GM12874 (cell line): ENCODE data around the gene BANP.

Experiments
- CTCF ChIP-seq: IDR thresholded peaks from 2 replicates; pipeline ENCODE4 v1.5.1; 2011; ENCODE audit warnings: low read depth, mild to moderate bottlenecking, control low read depth, low read length, moderate library complexity; ENCODE audit not compliant: insufficient read depth

The BANP gene

GRCh38 chr16:88056212-88056611 lies 105.0 kb downstream of the BANP start:
- TF ChIP-seq CTCF, result no peak

DNA sequence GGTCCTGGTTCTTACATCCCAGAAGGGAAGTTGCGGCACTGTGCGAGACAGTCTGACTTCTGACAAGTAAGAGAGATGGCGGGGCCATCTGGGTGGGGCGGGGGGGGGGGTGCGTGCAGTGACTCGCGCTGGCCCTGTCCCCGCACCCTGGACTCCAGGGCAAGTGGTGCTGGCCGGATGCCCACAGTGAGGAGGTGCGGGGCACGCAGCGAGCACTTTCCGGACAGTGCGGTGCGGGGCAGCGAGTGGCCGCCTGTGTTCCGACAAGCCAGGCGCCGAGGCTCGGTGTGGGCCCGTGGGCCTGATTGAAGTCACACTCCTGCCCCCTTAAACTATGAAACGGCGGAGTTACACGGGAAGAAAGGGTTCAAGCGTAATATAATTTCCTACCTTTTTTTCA lies 106.4 kb downstream of the BANP start:
- no peak for TF ChIP-seq CTCF

DNA sequence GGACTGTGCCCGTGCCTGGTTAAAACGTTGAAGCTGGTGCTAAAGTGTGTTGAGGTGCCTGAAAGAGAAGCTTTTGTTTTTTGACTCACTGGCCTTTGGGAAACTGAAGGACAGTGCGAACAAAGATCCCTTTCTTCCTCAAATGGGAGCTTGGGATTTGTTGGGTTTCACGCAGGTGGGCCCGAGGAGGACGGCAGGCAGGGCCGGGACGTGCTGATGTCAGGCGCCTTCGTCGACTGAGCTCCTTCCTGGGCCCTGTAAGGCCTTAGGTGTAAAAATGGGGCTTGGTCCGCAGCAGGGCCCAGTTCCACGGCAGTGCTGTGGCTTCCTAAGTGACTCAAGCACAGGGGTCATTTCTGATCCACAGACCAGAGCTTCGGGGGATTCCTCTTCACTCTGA lies 106.9 kb downstream of the BANP start:
- TF ChIP-seq CTCF, result no peak

- TF ChIP-seq CTCF, result no peak
These were observed 107.6 kb downstream of the BANP start for GRCh38 chr16:88058817-88059216.

DNA sequence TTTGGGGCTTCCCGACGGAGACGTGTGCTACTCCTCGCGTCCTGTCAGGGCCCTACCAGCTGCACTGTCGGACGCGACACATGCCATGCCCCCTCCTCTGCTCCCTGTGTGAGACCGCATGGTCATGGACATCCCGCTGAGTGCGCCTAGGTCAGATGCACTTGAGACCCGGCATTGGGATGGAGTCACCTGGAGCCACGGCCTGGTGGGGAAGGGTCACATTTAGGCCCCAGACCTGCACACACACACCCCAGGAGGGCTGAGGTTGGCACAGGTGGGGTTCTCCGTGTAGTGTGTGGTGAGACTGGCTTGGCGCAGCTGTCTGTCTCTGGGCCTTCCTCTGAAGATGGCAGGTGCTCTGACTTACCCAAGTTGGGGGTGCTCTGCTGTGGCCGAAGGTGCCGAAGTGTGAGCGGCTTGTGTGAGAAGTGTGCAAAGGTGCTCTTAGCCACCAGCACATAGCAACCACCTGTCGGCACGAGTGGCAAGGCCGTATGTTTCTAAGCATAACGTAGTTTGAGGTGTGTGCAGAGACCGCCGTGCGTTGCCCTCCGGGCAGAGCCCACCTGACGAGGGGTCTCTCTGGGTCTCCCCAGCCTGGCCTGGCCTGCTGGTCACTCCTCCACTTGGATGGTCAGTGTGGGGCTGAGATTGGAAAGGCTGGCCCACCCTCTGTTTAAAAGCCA lies 108.6 kb downstream of the BANP start:
- no peak for TF ChIP-seq CTCF

- TF ChIP-seq CTCF, result peak; percentile 32; the same call in 1 of the 2 replicates
These were observed 109.4 kb downstream of the BANP start for GRCh38 chr16:88060524-88061219.

GRCh38 chr16:88061346-88062110 lies 110.3 kb downstream of the BANP start:
- no peak for TF ChIP-seq CTCF
